Fibroblast of lung (primary cell): Measurements from ENCODE around the gene YJEFN3.

Experiments used
- EZH2 ChIP-seq: IDR thresholded peaks from 2 replicates; pipeline ENCODE4 v1.5.1; 2012; ENCODE audit warnings: low read length, control low read depth, mild to moderate bottlenecking; ENCODE audit errors: missing control alignments
- TF ChIP-seq, protein P1 (sequence below), 2 donors: IDR thresholded peaks in 1 of 2; conservative IDR thresholded peaks in 1 of 2; 1 replicate in 1 of 2; 2 replicates in 1 of 2; pipeline ENCODE4 v1.5.1; 2011 to 2012; ENCODE audit warnings: low read length in 2 of 2, control low read depth in 1 of 2, inconsistent platforms in 1 of 2, low read depth in 1 of 2, mild to moderate bottlenecking in 1 of 2

GRCh38 chr19:19544954-19545591, 16.4 kb downstream of the YJEFN3 start:
- TF ChIP-seq EZH2, result no peak
- TF ChIP-seq, protein P1, sequence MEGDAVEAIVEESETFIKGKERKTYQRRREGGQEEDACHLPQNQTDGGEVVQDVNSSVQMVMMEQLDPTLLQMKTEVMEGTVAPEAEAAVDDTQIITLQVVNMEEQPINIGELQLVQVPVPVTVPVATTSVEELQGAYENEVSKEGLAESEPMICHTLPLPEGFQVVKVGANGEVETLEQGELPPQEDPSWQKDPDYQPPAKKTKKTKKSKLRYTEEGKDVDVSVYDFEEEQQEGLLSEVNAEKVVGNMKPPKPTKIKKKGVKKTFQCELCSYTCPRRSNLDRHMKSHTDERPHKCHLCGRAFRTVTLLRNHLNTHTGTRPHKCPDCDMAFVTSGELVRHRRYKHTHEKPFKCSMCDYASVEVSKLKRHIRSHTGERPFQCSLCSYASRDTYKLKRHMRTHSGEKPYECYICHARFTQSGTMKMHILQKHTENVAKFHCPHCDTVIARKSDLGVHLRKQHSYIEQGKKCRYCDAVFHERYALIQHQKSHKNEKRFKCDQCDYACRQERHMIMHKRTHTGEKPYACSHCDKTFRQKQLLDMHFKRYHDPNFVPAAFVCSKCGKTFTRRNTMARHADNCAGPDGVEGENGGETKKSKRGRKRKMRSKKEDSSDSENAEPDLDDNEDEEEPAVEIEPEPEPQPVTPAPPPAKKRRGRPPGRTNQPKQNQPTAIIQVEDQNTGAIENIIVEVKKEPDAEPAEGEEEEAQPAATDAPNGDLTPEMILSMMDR (conservative IDR thresholded peaks at IDR 0.05 in 1 of 2, IDR thresholded peaks at IDR 0.05 in 1 of 2; ENCODE audit: low read depth in 1 of 2, low read length in 2 of 2), result no peak
